DOHH2 (cell line): ENCODE measurements around the gene WEE1.
A peak's percentile ranks its signal among the peaks of the same experiment; 100 is the strongest.

ENCODE experiments used
- H3F3A ChIP-seq: fragments of 200-600 bp; sonication (generic), shearing (Covaris generic); 2 replicates; pipeline ENCODE4 v1.6.0; 2016; ENCODE audit warnings: antibody characterized with exemption, mild to moderate bottlenecking; ENCODE audit not compliant: control insufficient read depth, insufficient read depth
- H3K27ac ChIP-seq: fragments of 200-600 bp; sonication (generic); 2 replicates; pipeline ENCODE4 v1.5.1; 2014; ENCODE audit warnings: low read depth, mild to moderate bottlenecking, low read length, moderate library complexity
- H3K27me3 ChIP-seq: fragments of 200-600 bp; sonication (generic); 2 replicates; pipeline ENCODE4 v1.6.1; 2014; ENCODE audit warnings: mild to moderate bottlenecking, low read length, mixed read lengths; ENCODE audit not compliant: control insufficient read depth
- H3K36me3 ChIP-seq: fragments of 200-600 bp; sonication (generic); 2 replicates; pipeline ENCODE4 v1.6.1; 2014; ENCODE audit warnings: mild to moderate bottlenecking, low read length, moderate library complexity, mixed read lengths; ENCODE audit not compliant: control insufficient read depth
- H3K4me1 ChIP-seq: fragments of 200-600 bp; sonication (generic); 2 replicates; pipeline ENCODE4 v1.6.1; 2014; ENCODE audit warnings: mild to moderate bottlenecking, low read length, mixed read lengths; ENCODE audit not compliant: control insufficient read depth
- H3K4me2 ChIP-seq: fragments of 200-600 bp; sonication (generic); 2 replicates; pipeline ENCODE4 v1.6.0; 2014; ENCODE audit warnings: mild to moderate bottlenecking, low read length, moderate library complexity
- H3K4me3 ChIP-seq: fragments of 200-600 bp; sonication (generic); 2 replicates; pipeline ENCODE4 v1.5.1; 2014; ENCODE audit warnings: mild to moderate bottlenecking, low read length, mixed read lengths
- H3K79me2 ChIP-seq: fragments of 200-600 bp; sonication (generic); 2 replicates; pipeline ENCODE4 v1.6.1; 2014; ENCODE audit warnings: mild to moderate bottlenecking, low read length, mixed read lengths; ENCODE audit not compliant: control insufficient read depth
- H3K9me2 ChIP-seq: fragments of 200-600 bp; sonication (generic); replicated peaks from 2 replicates; pipeline ENCODE4 v1.6.1; 2014; ENCODE audit warnings: mild to moderate bottlenecking, low read length, mixed read lengths; ENCODE audit not compliant: control insufficient read depth
- H3K9me3 ChIP-seq: fragments of 200-600 bp; sonication (generic); 2 replicates; pipeline ENCODE4 v1.6.1; 2014; ENCODE audit warnings: antibody characterized with exemption, low read length, mixed read lengths; ENCODE audit not compliant: control insufficient read depth, insufficient read depth
- H4K20me1 ChIP-seq: fragments of 200-600 bp; sonication (generic); 2 replicates; pipeline ENCODE4 v1.6.0; 2014; ENCODE audit warnings: low read depth, mild to moderate bottlenecking, antibody characterized with exemption, low read length, moderate library complexity; ENCODE audit not compliant: control insufficient read depth, insufficient read depth
- EZH2phosphoT487 ChIP-seq: fragments of 200-600 bp; sonication (generic); IDR thresholded peaks from 2 replicates; pipeline ENCODE4 v1.6.1; 2017; ENCODE audit warnings: borderline replicate concordance, mild to moderate bottlenecking, antibody characterized with exemption, low read length, moderate library complexity, mixed read lengths
- TF ChIP-seq, protein P1 (sequence below): fragments of 200-600 bp; sonication (generic); IDR thresholded peaks from one replicate; pipeline ENCODE4 v1.5.1; 2014; ENCODE audit warnings: antibody characterized with exemption, mild to moderate bottlenecking, low read depth, low read length; ENCODE audit not compliant: poor library complexity, severe bottlenecking

The WEE1 gene

DNA sequence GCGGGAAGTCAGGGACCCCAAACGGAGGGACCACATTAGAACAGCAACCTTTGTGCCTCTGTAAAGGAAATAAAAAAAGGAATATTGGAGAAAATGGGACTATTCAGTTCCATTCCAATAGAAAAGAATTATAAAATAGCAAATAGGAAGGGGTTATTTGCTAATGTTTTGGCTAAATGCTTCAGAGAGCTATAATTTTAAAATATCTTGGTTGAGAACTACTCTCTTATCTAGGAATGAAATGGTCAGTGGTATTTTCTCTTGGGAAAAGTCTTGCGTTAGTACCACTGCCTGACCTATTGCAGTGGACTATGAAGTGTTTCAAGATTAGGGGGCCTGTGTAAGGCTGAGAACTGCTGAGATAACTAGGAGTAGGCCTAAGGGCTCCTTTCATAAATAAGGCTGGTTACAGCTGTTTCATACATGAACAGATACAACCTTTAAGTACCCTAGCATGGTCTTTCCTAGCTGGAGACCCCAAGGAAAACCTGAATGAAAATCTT lies 6.9 kb upstream of the WEE1 start:
- Histone ChIP-seq H3K27ac (no peak overlapping the region), H3K4me1 (peaks cover 44% of the 10 kb centered on the region)

DNA sequence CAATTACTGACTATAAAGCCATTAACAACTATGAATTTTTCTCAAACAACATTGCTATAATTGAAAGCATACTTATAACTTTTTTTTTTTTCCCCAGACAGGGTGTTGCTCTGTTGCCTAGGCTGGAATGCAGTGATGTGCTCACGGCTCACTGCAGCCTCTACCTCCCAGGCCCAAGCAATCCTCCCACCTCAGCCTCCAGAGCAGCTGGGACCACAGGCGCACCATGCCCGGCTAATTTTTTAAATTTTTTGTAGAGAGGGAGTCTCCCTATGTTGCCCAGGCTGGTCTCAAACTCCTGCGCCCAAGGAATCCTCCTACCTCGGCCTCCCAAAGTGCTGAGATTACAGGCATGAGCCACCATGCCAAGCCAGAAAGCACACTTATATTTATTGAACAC lies 6.1 kb upstream of the WEE1 start:
- Histone ChIP-seq H3K27me3 (no peaks in the 10 kb centered on the region), H3K9me3 (no peaks in the 10 kb centered on the region), H3F3A (peaks cover 29% of the 10 kb centered on the region), H3K4me3 (no peak overlapping the region), H3K27ac (no peak overlapping the region), H3K79me2 (peaks cover 12% of the 10 kb centered on the region), H4K20me1 (no peaks in the 10 kb centered on the region), H3K36me3 (no peaks in the 10 kb centered on the region), H3K4me2 (no peak overlapping the region), H3K4me1 (peaks cover 52% of the 10 kb centered on the region), H3K9me2 (no peaks in the 10 kb centered on the region)
- no peak for TF ChIP-seq EZH2phosphoT487
- TF ChIP-seq, protein P1, sequence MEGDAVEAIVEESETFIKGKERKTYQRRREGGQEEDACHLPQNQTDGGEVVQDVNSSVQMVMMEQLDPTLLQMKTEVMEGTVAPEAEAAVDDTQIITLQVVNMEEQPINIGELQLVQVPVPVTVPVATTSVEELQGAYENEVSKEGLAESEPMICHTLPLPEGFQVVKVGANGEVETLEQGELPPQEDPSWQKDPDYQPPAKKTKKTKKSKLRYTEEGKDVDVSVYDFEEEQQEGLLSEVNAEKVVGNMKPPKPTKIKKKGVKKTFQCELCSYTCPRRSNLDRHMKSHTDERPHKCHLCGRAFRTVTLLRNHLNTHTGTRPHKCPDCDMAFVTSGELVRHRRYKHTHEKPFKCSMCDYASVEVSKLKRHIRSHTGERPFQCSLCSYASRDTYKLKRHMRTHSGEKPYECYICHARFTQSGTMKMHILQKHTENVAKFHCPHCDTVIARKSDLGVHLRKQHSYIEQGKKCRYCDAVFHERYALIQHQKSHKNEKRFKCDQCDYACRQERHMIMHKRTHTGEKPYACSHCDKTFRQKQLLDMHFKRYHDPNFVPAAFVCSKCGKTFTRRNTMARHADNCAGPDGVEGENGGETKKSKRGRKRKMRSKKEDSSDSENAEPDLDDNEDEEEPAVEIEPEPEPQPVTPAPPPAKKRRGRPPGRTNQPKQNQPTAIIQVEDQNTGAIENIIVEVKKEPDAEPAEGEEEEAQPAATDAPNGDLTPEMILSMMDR = no peak

More for the DNA sequence above, 6.9 kb upstream of the WEE1 start:
- Histone ChIP-seq H3K27me3 (no peaks in the 10 kb centered on the region), H3K4me2 (no peak overlapping the region), H3K36me3 (no peaks in the 10 kb centered on the region), H3K79me2 (peaks cover 5% of the 10 kb centered on the region), H3K9me3 (no peaks in the 10 kb centered on the region), H3K9me2 (no peaks in the 10 kb centered on the region), H3K4me3 (no peak overlapping the region), H3F3A (peaks cover 27% of the 10 kb centered on the region), H4K20me1 (no peaks in the 10 kb centered on the region)
- TF ChIP-seq EZH2phosphoT487 = no peak
- TF ChIP-seq, protein P1 = no peak

DNA sequence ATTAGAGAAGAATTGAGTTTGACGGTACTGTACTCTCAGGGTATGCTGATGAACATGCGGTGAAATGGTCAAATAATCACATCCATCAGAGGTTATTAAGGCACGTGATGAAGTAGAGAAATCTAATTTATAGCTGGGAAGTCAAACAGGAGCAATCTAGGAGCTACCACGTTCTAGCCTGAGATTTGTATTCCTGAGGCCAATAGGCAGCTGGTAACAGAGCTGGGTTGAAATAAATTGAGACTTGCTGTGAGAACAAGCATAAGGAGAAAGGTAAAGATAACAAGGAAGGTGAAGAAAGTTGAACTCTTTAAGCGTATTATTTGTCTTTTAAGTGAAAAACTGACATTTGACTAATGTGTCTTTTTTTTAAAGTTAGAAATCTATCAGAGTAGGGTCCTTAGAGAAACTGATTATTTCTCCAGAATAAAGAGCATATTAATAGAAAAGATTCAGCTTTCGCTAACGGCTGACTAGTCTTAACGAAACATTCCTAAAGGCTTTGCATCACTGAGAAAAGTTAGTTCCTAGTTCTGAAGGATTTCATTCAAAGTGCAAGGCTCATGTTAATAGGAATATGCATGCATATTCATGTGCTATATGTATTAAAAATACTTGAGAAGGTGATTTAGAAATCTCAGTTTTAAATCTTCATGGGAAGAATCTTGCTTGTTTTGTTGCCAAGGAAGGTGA lies 5.2 kb upstream of the WEE1 start:
- Histone ChIP-seq H4K20me1 (no peaks in the 10 kb centered on the region), H3K36me3 (no peaks in the 10 kb centered on the region), H3K27ac (peak overlapping the region; percentile 70), H3K27me3 (no peaks in the 10 kb centered on the region), H3K4me1 (peaks cover 52% of the 10 kb centered on the region), H3K79me2 (peaks cover 18% of the 10 kb centered on the region), H3K4me2 (peak overlapping the region; percentile 73), H3F3A (peaks cover 29% of the 10 kb centered on the region), H3K4me3 (peak overlapping the region; percentile 92), H3K9me3 (no peaks in the 10 kb centered on the region), H3K9me2 (no peaks in the 10 kb centered on the region)
- no peak for TF ChIP-seq EZH2phosphoT487
- TF ChIP-seq, protein P1 = no peak
